H9 (cell line): ENCODE results near the gene HECTD1. TPM values are rescaled to one million over a fixed set of nuclear protein-coding genes. Genes with fewer than 3 reads are reported as not detected.
"Not testable (repeated sequence)": the region's sequence is repeated elsewhere in the genome, so short reads cannot be mapped to it uniquely, and the experiment has no call there.

ENCODE experiments used
- DNase-seq: peaks from one replicate; pipeline ENCODE4 v3.0.0-alpha.2; 2017
- H2AFZ ChIP-seq: one replicate; pipeline ENCODE4 v1.6.1; 2013; ENCODE audit warnings: mild to moderate bottlenecking, low read length, control low read depth, moderate library complexity
- H2AK5ac ChIP-seq: 2 replicates; pipeline ENCODE4 v1.6.1; 2013; ENCODE audit warnings: low read length, control low read depth, mixed read lengths; ENCODE audit not compliant: insufficient read length
- H2BK120ac ChIP-seq: one replicate; pipeline ENCODE4 v1.6.1; 2013; ENCODE audit warnings: low read depth, mild to moderate bottlenecking, low read length, control low read depth, inconsistent platforms; ENCODE audit not compliant: poor library complexity, severe bottlenecking
- H2BK12ac ChIP-seq: 2 replicates; pipeline ENCODE4 v1.6.1; 2013; ENCODE audit warnings: low read length, control low read depth, mixed read lengths, low read depth; ENCODE audit not compliant: insufficient read length
- H2BK15ac ChIP-seq: 2 replicates; pipeline ENCODE4 v1.6.1; 2013; ENCODE audit warnings: low read depth, low read length, control low read depth
- H2BK20ac ChIP-seq: one replicate; pipeline ENCODE4 v1.6.1; 2013; ENCODE audit warnings: low read depth, mild to moderate bottlenecking, low read length, control low read depth, inconsistent platforms; ENCODE audit not compliant: poor library complexity, severe bottlenecking
- H2BK5ac ChIP-seq: 2 replicates; pipeline ENCODE4 v1.6.1; 2013; ENCODE audit warnings: low read length, control low read depth, mixed read lengths; ENCODE audit not compliant: insufficient read length
- H3K14ac ChIP-seq: 2 replicates; pipeline ENCODE4 v1.6.1; 2013; ENCODE audit warnings: low read length, control low read depth; ENCODE audit not compliant: insufficient read depth
- H3K18ac ChIP-seq: 2 replicates; pipeline ENCODE4 v1.6.1; 2013; ENCODE audit warnings: low read depth, mild to moderate bottlenecking, mixed read lengths, low read length, control low read depth; ENCODE audit not compliant: insufficient read length
- H3K23ac ChIP-seq: 2 replicates; pipeline ENCODE4 v1.6.1; 2013; ENCODE audit warnings: low read length, control low read depth, mixed read lengths, low read depth; ENCODE audit not compliant: insufficient read length
- H3K23me2 ChIP-seq: 2 replicates; pipeline ENCODE4 v1.6.1; 2013; ENCODE audit warnings: low read depth, mild to moderate bottlenecking, mixed read lengths, low read length, control low read depth; ENCODE audit not compliant: insufficient read length, poor library complexity, severe bottlenecking
- H3K27ac ChIP-seq: 2 replicates; pipeline ENCODE4 v1.5.1; 2013; ENCODE audit warnings: low read length, control low read depth, mixed read lengths, low read depth; ENCODE audit not compliant: insufficient read length
- H3K27me3 ChIP-seq: 2 replicates; pipeline ENCODE4 v1.6.1; 2013; ENCODE audit warnings: low read length, control low read depth, inconsistent platforms; ENCODE audit not compliant: insufficient read depth
- H3K4ac ChIP-seq: 2 replicates; pipeline ENCODE4 v1.6.1; 2013; ENCODE audit warnings: low read depth, mild to moderate bottlenecking, control low read depth, inconsistent platforms, low read length, moderate library complexity
- H3K4me1 ChIP-seq: 2 replicates; pipeline ENCODE4 v1.6.1; 2013; ENCODE audit warnings: low read length, control low read depth, inconsistent platforms; ENCODE audit not compliant: insufficient read depth
- H3K4me2 ChIP-seq: 2 replicates; pipeline ENCODE4 v1.6.1; 2013; ENCODE audit warnings: low read length, control low read depth, mixed read lengths; ENCODE audit not compliant: insufficient read length, insufficient read depth
- H3K56ac ChIP-seq: 2 replicates; pipeline ENCODE4 v1.6.1; 2013; ENCODE audit warnings: low read depth, mild to moderate bottlenecking, mixed read lengths, low read length, control low read depth; ENCODE audit not compliant: insufficient read length
- H3K79me1 ChIP-seq: 2 replicates; pipeline ENCODE4 v1.6.1; 2013; ENCODE audit warnings: low read depth, mild to moderate bottlenecking, moderate library complexity, low read length, control low read depth, inconsistent platforms; ENCODE audit not compliant: insufficient read depth, poor library complexity, severe bottlenecking
- H3K79me2 ChIP-seq: 2 replicates; pipeline ENCODE4 v1.6.1; 2013; ENCODE audit warnings: low read length, control low read depth, inconsistent platforms; ENCODE audit not compliant: insufficient read depth
- H3K9ac ChIP-seq: 2 replicates; pipeline ENCODE4 v1.6.1; 2013; ENCODE audit warnings: low read length, control low read depth, mixed read lengths; ENCODE audit not compliant: insufficient read length; ENCODE audit errors: extremely low read depth
- H3K9me3 ChIP-seq: one replicate; pipeline ENCODE4 v1.6.1; 2013; ENCODE audit warnings: low read depth, low read length, inconsistent platforms; ENCODE audit not compliant: control insufficient read depth
- H3T11ph ChIP-seq: one replicate; pipeline ENCODE4 v1.6.1; 2013; ENCODE audit warnings: mild to moderate bottlenecking, low read length, control low read depth, inconsistent platforms
- H4K20me1 ChIP-seq: one replicate; pipeline ENCODE4 v1.6.1; 2013; ENCODE audit not compliant: control insufficient read depth, insufficient read length, insufficient read depth
- H4K5ac ChIP-seq: 2 replicates; pipeline ENCODE4 v1.6.1; 2013; ENCODE audit warnings: low read depth, mild to moderate bottlenecking, mixed read lengths, low read length, control low read depth; ENCODE audit not compliant: insufficient read length
- H4K8ac ChIP-seq: replicated peaks from 2 replicates; pipeline ENCODE4 v1.6.1; 2013; ENCODE audit warnings: low read length, control low read depth, mixed read lengths, low read depth; ENCODE audit not compliant: insufficient read length
- H4K91ac ChIP-seq: 2 replicates; pipeline ENCODE4 v1.6.1; 2013; ENCODE audit warnings: low read depth, mild to moderate bottlenecking, moderate library complexity, mixed read lengths, low read length, control low read depth; ENCODE audit not compliant: insufficient read length
- H3K27ac Mint-ChIP-seq, 3 experiments: 2 replicates in 2 of 3; 3 replicates in 1 of 3; pipeline ENCODE4 v1.8.0; 2020 to 2021; ENCODE audit warnings: mixed read lengths in 3 of 3, mild to moderate bottlenecking in 1 of 3, moderate library complexity in 1 of 3
- H3K27me3 Mint-ChIP-seq: 2 replicates; pipeline ENCODE4 v1.8.0; 2021; ENCODE audit warnings: low read depth, mild to moderate bottlenecking, moderate library complexity, mixed read lengths
- H3K36me3 Mint-ChIP-seq, 3 experiments: 2 replicates in 2 of 3; 3 replicates in 1 of 3; pipeline ENCODE4 v1.8.0; 2020 to 2021; ENCODE audit warnings: low read depth in 3 of 3, mixed read lengths in 3 of 3; ENCODE audit not compliant: insufficient read depth in 1 of 3
- H3K4me1 Mint-ChIP-seq, 2 experiments: 2 replicates each; pipeline ENCODE4 v1.8.0; 2020; ENCODE audit warnings: mixed read lengths in 2 of 2
- H3K4me3 Mint-ChIP-seq, 2 experiments: 2 replicates in 1 of 2; 3 replicates in 1 of 2; pipeline ENCODE4 v1.8.0; 2020 to 2021; ENCODE audit warnings: mild to moderate bottlenecking in 2 of 2, mixed read lengths in 2 of 2, moderate library complexity in 1 of 2
- H3K9me3 Mint-ChIP-seq, 2 experiments: 2 replicates in 1 of 2; 3 replicates in 1 of 2; pipeline ENCODE4 v1.8.0; 2020; ENCODE audit warnings: mild to moderate bottlenecking in 2 of 2, mixed read lengths in 2 of 2, moderate library complexity in 1 of 2
- CTCF ChIP-seq: fragments of 200-600 bp; sonication (generic); conservative IDR thresholded peaks from 3 replicates; pipeline ENCODE4 v1.8.0; 2021; ENCODE audit warnings: antibody characterized with exemption, mild to moderate bottlenecking
- WGBS: extraction: QIAGEN DNeasy Blood & Tissue Kit; methylation state at CpG from one replicate; pipeline ENCODE4 v1.1.7; 2013; ENCODE audit warnings: missing lambda C conversion rate, low lambda C conversion rate, mixed read lengths; ENCODE audit not compliant: insufficient read length; ENCODE audit errors: extremely low coverage; 5-methylcytosine and 5-hydroxymethylcytosine counted together
- total RNA-seq: library from RNA; stranded (reverse); gene quantifications from 2 replicates; pipeline ENCODE4 v1.2.1, GENCODE V29; 2021

Gene HECTD1
- total RNA-seq, 1 experiment from 2014 or later, result 135 TPM

DNA sequence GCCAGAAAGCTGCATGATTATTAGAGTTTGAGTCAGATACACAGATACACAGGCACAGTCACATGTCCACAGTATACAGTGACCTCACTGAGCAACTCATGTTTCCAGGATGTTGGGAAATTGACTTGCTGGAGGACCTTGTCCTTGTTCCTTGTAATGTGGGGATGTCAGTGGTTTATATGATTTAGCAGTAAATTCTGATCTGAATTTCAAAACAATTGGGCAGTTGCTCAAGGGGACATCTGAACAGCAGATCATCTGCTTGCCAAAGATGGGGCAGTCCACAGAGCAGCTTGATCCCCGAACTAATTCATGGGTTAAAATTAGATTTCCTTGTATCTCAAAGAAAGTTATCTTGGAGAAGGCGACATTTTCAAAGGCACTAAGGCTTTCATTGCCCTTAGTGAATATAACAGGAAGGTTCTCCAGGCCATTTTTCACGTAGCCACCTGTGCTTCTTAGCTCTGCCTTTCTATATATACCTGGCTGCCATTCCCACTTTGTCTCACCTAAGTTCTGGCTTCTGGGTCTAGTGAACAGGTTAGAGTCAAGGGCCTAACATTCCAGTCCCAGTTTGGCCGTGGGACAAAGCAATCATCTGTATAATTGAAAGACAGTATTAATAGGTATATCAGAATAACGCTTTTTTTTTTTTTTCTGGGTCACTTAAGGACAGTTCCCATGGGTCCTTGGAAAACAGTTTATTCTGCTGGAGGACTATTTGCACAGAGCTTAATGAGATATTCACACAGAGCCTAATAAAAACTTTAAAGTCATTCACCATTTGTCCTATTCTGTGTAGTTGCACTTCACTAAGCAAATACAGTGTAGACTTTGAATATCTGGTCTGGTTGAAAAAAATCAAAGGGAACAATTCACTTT is 116.5 kb downstream of the HECTD1 start:
- Histone ChIP-seq H3K56ac (no peak overlapping the region), H3K9me3 (no peaks in the 10 kb centered on the region), H3K27me3 (no peaks in the 10 kb centered on the region), H4K91ac (no peak overlapping the region), H3K14ac (no peak overlapping the region), H2BK120ac (no peak overlapping the region), H3K23ac (no peak overlapping the region), H2AFZ (no peak overlapping the region), H3T11ph (no peak overlapping the region), H4K20me1 (no peaks in the 10 kb centered on the region), H3K4me2 (no peak overlapping the region), H3K79me2 (no peaks in the 10 kb centered on the region), H4K5ac (no peak overlapping the region), H3K9ac (no peak overlapping the region), H2BK20ac (no peak overlapping the region), H3K79me1 (no peaks in the 10 kb centered on the region), H3K4me1 (no peaks in the 10 kb centered on the region), H3K23me2 (no peaks in the 10 kb centered on the region), H2BK12ac (no peak overlapping the region), H2BK15ac (no peak overlapping the region), H3K4ac (no peak overlapping the region), H4K8ac (no peak overlapping the region), H2BK5ac (no peak overlapping the region), H3K27ac (no peak overlapping the region), H3K18ac (no peak overlapping the region), H2AK5ac (no peak overlapping the region)
- H3K27me3 Mint-ChIP-seq, result no peaks in the 10 kb centered on the region
- H3K4me1 Mint-ChIP-seq, result no peaks in the 10 kb centered on the region
- no peak overlapping the region for H3K4me3 Mint-ChIP-seq
- TF ChIP-seq CTCF, result no peak
- H3K27ac Mint-ChIP-seq, result peak overlapping the region in 1 of 3 experiments; percentile 11; a peak in 1 of 7 replicates
- no peaks in the 10 kb centered on the region for H3K9me3 Mint-ChIP-seq
- no peaks in the 10 kb centered on the region; a peak in 1 of 7 replicates for H3K36me3 Mint-ChIP-seq
- WGBS, result no CpG with 5 or more reads among the region's 5 CpGs
- no peak for DNase-seq

DNA sequence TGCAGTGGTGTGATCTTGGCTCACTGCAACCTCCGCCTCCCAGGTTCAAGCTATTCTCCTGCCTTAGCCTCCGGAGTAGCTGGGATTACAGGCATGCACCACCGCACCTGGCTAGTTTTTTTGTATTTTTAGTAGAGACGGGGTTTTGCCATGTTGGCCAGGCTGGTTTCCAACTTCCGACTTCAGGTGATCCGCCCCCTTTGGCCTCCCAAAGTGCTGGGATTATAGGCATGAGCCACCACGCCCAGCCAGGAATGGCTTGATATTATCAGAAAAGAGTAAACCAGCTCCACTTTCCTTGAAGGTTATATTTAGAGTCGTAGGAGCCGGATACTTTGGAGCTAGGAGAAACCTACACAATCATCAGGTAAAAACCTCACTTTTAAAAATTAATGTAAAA is 121.1 kb downstream of the HECTD1 start:
- H3K27ac ChIP-seq, DNase-seq, H2AK5ac ChIP-seq, H3K4ac ChIP-seq, H2BK12ac ChIP-seq, H3K36me3 Mint-ChIP-seq, H3K9me3 Mint-ChIP-seq, H2BK120ac ChIP-seq, H2BK20ac ChIP-seq, H3K4me3 Mint-ChIP-seq, H3T11ph ChIP-seq, H2BK15ac ChIP-seq, H3K9ac ChIP-seq, H3K14ac ChIP-seq, H3K23ac ChIP-seq, H3K4me1 Mint-ChIP-seq, H2AFZ ChIP-seq, H3K27me3 ChIP-seq, H3K23me2 ChIP-seq, H3K4me1 ChIP-seq, H3K18ac ChIP-seq, H4K91ac ChIP-seq, H3K79me2 ChIP-seq, H3K56ac ChIP-seq, H3K4me2 ChIP-seq, H4K20me1 ChIP-seq, H3K9me3 ChIP-seq, H3K27me3 Mint-ChIP-seq, H3K27ac Mint-ChIP-seq, H4K5ac ChIP-seq, H2BK5ac ChIP-seq, H3K79me1 ChIP-seq, H4K8ac ChIP-seq: not testable (repeated sequence)
- WGBS, result no CpG with 5 or more reads among the region's 9 CpGs
